HG02798 (cell line): ENCODE results near the gene ZDHHC8.
"Not testable (repeated sequence)": the region's sequence is repeated elsewhere in the genome, so short reads cannot be mapped to it uniquely, and the experiment has no call there.

ENCODE experiments used
- ATAC-seq: cut with Tn5 transposase; IDR thresholded peaks from one replicate; pipeline ENCODE4 v1.9.1; 2021; ENCODE audit warnings: mild to moderate bottlenecking; ENCODE audit not compliant: unreplicated experiment, poor library complexity

ZDHHC8 gene

GRCh38 chr22:20156042-20156389 lies 24.4 kb downstream of the ZDHHC8 start:
- no peak for ATAC-seq

- no peak for ATAC-seq
Observed at GRCh38 chr22:20156611-20157429, 25.2 kb downstream of the ZDHHC8 start.

GRCh38 chr22:20157430-20158183 lies 26.0 kb downstream of the ZDHHC8 start:
- ATAC-seq = no peak

GRCh38 chr22:20158391-20159036 lies 26.9 kb downstream of the ZDHHC8 start:
- ATAC-seq = no peak

GRCh38 chr22:20159076-20159475 lies 27.5 kb downstream of the ZDHHC8 start:
- ATAC-seq = no peak

- not testable (repeated sequence) for ATAC-seq
Observed at GRCh38 chr22:20159531-20159930, 27.9 kb downstream of the ZDHHC8 start.

- no peak for ATAC-seq
Observed at GRCh38 chr22:20160041-20160440, 28.4 kb downstream of the ZDHHC8 start.

GRCh38 chr22:20164863-20165262 lies 33.3 kb downstream of the ZDHHC8 start:
- no peak for ATAC-seq

- no peak for ATAC-seq
Observed at GRCh38 chr22:20165421-20165820, 33.8 kb downstream of the ZDHHC8 start.

GRCh38 chr22:20165913-20166312 lies 34.3 kb downstream of the ZDHHC8 start:
- no peak for ATAC-seq

GRCh38 chr22:20166703-20167102 lies 35.1 kb downstream of the ZDHHC8 start:
- ATAC-seq = no peak

GRCh38 chr22:20167643-20168322 lies 36.2 kb downstream of the ZDHHC8 start:
- no peak for ATAC-seq

GRCh38 chr22:20169253-20169822 lies 37.7 kb downstream of the ZDHHC8 start:
- ATAC-seq = no peak

- ATAC-seq = no peak
Observed at GRCh38 chr22:20170170-20170569, 38.6 kb downstream of the ZDHHC8 start.

GRCh38 chr22:20171288-20172140 lies 39.9 kb downstream of the ZDHHC8 start:
- no peak for ATAC-seq

- ATAC-seq = no peak
Observed at GRCh38 chr22:20172141-20172613, 40.6 kb downstream of the ZDHHC8 start.

- ATAC-seq = no peak
Observed at GRCh38 chr22:20173246-20173645, 41.6 kb downstream of the ZDHHC8 start.

GRCh38 chr22:20173772-20174171 lies 42.2 kb downstream of the ZDHHC8 start:
- ATAC-seq = no peak
